Stimulated activated CD4-positive, alpha-beta T cell treated with anti-CD3 and anti-CD28 coated beads, Interleukin-4, amount 100 ng/mL, for 4 hours (primary cell): ENCODE measurements around the gene TBX5.
"Not testable (repeated sequence)": the region's sequence is repeated elsewhere in the genome, so short reads cannot be mapped to it uniquely, and the experiment has no call there.

Experiments
- DNase-seq, 2 experiments: peaks; one replicate each; pipeline ENCODE4 v3.0.0-alpha.2; 2020

Gene TBX5

DNA sequence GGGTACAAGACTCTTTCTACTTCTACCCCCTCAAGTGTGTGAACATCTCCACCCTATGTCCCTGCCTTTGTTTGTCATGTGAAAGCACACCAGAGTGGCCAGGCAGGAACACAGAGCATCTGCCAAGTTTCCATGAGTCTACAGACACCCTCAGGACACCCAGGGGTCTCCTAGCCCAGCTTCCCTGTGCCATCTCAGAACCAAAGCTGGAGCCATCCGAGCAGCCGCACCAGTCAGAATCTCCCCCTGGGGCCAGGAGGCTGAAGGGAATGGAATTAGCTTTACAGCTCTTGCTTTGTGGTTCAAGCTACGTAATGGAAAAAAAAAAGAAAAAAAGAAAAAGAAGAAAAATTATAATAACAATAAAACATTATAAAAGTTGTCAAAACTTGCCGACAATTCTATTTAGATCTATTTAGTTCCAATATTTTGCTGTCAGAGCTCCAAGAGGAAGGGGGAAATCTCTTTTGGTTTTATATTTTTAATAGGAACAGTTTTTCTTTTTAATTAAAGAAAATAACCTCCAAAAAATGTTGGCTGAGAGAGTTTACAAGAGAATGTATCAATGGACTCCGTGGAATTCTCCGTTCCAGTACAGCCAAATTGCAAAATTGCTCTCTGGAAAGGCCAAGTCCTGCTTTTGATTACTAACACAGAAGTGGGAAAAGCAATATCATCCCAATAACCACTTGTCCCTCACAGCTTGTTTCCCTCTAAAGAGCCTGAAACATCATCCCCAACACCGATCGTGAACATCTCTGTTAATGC is 37.1 kb downstream of the TBX5 start:
- DNase-seq: no peak

DNA sequence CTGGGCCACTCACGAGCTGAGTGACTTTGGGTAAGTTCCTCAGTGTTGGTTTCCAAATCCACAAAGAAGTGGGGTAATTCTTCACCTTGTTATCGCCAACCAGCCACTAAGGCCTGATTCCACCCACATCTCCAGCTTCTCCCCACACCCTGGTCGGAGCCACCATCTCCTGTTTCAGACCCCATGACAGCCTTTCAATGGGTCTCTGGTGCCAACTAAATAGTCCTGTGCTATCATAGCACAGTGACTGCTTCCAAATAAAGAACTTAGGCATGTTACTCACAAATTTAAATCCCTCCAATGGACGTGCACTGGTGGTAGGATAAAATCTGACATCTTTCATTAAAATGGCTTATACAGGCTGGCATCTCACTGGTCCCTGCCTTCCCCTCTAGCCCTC is 44.0 kb downstream of the TBX5 start:
- no peak for DNase-seq

DNA sequence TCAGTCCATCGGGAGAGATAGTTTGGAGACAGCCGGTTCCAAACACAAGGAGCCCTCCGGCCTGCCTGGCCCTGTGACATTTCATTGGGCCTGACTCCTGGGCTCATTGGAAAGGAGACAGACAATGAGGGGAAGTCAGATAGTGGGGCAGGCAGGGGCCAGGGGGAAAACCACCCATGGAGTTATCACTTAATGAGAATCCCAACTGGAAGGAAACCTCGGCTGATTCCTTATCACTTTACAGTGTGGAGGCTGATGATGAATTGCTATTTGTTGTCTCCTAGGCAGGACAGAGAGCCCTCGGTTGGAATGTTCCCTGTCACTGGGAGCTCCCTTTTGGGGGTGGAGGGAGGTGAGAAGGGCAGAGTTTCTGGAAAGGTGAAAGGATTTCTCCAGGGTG is 44.4 kb downstream of the TBX5 start:
- no peak for DNase-seq

DNA sequence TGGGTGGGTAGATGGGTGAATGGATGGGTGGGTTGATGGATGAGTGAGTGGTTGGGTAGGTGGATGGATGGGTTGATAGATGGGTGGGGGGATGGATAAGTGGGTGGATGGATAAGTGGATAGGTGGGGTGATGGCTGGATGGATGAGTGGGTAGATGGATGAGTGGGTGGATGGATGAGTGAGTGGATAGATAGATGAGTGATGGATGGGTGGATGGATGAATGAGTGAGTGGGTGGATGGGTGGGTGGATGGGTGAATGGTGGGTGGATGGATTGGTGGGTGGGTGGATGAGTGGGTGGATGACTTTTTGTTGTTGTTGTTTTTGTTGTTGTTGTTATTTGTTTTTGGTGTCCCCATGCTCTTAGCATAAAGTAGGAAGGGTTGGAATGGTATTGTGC is 45.5 kb downstream of the TBX5 start:
- no peak for DNase-seq

DNA sequence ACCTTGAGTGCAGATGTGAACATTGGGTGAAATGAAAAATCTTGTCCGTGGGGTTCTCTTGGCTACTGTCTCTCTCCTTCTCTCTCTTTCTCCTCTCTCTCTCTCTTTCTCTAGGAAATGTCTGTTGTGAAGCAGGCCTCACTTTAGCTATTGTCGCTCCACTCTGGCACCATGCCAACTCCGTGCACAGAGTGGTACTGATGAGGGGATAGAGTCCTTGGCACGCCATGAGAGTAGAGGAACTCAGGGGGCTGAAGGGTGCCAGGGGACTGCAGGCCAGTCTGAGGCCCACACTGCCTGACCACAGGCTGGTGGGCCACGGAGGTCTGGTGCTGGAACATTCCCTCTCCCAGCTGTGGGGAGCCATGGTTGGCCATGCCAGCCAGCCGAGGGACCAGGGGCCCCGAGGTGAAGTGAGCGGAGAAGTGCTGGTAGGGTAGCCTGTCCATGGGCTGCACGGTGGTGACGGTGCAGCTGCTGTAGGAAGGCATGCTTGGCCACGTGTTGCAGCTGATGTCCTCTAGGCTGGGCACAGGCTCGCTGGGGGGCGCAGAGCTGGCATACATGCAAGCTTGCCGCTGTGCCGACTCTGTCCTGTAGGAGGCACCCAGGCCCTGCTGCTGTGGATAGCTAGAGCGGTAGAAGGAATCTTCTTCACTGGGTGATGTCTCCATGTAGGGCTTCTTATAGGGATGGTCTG is 50.4 kb downstream of the TBX5 start:
- DNase-seq: no peak

DNA sequence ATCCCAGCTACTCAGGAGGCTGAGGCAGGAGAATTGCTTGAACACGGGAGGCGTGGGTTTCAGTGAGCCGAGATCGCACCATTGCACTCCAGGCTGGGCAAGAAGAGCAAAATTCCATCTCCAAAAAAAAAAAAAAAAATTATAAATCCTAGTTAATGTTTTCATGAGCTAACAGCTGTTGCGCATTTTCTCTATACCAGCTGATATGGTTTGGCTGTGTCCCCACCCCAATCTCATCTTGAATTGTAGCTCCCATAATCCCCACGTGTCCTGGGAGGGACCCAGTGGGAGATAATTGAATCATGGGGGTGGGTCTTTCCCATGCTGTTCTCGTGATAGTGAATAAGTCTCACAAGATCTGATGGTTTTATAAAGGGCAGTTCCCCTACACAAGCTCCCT is 56.7 kb downstream of the TBX5 start:
- DNase-seq: not testable (repeated sequence)

DNA sequence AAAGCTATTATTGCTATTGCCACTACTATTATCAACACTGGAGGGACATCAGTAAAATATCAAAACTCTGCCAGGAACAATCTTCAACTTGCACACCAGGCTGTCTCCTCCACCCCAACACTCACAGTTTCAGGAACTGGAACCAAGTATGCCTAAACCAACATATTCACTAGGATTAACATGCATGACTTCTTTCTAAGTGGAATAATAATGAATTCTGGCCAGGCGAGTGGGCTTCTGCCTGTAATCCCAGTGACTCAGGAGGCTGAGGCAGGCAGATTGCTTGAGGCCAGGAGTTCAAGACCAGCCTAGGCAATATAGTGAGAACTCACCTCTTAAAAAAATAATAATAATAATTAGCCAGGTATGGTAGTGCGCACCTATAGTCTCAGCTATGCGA is 58.1 kb downstream of the TBX5 start:
- DNase-seq: no peak

DNA sequence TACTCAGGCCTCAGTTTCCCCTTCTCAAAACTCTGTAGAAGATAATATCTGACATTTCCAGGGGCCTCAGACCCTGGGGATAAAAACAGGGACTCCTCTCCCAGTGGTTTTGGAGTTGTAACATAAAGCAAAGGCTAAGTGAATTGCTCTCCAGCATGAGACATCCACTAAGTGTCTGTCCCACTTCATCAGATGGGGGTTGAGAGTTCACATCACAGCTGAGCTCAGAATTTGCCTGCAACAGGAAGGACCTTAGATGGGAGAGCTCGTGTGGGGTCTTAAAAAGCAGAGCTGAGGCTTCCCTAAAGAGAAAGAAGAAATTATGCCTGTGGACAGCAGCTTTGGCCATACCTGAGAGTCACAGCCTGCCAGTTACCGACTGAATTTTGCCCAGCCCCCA is 61.1 kb downstream of the TBX5 start:
- no peak for DNase-seq

DNA sequence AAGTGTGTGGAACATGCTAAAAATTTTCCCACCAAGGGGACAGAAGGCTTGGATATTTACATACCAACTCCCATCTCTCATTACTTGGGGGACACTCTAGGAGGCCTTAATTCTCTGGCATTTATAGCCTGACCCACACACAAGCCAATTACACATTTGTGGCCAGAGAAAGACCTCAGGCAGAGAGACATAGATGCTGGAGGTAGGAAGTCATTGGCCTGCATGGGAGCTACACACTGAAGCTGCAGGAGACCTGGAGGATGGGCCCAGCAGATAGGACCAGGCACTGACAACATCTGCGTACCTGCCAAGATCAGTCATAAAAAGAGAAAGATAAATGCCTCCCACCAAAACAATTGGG is 61.7 kb downstream of the TBX5 start:
- DNase-seq: no peak

DNA sequence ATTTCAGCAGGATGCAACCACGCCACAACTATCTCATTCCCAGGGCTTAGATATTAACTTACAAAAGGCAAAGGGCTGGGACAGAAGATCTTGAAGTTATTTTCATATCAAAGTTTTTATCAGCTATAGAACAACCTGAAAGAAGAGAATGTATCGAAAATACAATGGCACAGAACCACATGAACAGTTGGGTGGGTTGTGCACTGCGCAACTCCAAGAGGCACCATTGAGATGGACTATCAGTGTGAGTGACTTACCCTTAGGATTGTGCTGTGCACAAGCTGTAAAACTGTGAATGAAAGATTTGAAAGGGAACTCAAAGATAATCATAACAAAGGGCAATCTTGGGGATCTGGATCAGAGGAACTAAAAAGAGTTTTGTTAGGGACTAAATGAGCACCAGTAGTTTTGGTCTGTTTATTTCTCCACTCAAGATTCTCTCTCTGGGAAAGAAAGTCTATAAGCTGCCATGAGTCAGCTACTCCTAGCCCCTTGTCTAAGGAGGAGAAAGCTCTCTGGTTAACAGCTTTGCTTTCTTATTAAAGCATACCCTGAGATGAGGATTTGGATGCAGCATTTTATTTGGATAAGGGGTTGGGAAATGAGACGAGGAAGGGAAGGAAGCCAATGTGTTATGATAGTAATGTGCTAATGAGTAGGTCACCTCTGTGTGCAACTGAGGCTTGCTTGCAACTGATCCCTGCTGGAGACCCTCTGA is 62.2 kb downstream of the TBX5 start:
- DNase-seq: no peak

DNA sequence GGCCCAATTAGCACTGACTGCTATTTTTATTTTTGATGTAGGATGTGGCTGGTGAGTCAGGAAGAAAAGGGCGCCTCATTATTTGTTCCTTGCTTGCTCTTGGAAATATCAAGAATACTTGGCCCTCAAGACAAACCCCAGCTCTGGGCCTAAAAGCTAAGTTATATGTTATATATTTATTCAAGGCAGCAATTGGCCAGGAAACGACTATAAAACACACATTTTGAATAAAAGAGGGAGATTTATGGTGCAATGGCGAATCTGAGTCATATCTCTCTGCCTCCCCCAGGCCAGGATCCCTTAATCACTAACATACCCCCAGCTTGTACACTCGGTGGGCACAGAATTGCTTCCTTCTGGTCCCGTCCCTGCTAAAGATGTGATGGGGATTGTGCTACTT is 63.3 kb downstream of the TBX5 start:
- DNase-seq: no peak

DNA sequence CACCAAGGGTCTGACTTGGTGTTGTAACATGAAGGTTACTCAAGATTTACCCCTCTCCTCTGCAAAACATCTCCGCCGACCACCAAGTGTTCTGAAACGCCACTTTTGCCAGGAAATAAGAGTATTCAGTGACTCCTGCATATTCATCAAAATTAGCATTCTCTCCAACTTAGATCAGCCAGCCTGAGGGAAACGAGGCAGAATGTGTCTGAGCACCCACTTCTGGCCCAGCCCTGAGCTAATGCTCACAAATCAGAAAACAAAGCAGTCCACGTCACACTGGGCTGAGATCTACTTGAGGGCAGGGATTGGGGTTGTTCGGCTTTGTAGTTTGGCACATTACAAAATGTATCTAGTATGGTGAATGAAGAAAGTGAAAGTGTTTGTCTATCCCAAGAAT is 64.3 kb downstream of the TBX5 start:
- no peak for DNase-seq

DNA sequence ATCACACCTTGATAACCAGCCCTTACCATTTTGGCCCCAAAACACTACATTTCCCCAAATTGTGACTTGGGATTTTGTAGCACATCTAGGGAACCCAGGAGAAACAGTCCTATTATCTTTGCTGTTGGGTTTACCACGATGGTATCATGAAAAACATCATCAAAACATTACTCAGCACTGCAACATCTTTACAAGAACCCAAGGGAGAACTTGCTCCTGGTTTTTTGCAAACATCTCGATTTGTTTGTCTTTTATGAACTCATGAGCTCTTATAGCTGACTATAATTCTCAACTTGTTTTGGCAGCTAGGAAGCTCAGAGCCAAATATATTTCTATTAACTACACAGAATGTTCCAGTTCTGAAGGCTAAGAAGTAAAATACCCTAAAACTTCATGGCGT is 65.7 kb downstream of the TBX5 start:
- DNase-seq: no peak

DNA sequence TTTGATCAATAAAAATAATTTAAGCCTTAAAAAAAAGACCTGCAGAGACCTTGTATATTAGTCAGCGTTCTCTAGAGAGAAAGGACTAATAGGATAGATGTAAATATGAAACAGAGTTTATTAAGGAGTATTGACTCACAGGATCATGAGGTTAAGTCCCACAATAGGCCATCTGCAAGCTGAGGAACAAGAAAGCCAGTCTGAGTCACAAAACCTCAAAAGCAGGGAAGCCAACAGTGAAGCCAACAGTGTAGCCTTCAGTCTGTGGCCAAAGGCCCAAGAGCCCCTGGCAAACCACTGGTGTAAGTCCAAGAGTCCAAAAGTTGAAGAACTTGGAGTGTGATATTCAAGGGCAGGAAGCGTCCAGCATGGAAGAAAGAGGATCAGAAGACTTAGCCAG is 66.3 kb downstream of the TBX5 start:
- no peak for DNase-seq

DNA sequence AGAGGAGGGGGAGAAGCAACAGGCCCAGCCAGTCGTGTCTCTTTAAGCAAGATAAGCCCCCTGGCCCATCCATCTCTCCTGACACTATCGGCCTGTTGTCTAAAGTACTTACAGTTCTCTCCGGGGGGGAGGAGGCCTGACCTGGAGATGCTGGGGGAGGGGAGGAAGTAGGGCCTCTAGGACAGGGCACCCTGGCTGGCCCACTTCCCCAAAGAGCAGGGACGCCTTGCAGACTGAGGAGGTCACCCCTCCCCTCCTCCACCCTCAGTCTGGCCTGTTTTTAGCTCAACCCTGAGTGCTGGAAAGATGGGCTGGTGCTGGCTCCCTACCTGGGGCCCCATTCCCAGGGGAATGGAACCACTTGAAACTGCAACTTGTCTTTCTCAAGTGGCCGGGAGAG is 70.3 kb downstream of the TBX5 start:
- DNase-seq: no peak

DNA sequence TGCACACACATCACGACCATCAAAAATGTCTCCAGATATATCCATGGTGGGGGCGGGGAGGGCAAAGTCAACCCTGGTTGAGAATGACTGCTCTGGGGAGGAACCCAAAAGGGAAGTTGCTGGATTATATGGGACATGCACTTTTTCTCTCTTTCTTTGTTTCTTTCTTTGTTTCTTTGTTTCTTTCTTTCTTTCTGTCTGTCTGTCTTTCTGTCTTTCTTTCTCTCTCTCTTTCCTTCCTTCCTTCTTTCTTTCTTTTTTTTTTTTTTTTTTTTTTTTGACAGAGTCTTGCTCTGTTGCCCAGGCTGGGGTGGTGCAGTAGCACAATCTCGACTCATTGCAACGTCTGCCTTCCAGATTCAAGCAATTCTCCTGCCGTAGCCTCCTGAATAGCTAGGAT is 71.5 kb downstream of the TBX5 start:
- no peak for DNase-seq

DNA sequence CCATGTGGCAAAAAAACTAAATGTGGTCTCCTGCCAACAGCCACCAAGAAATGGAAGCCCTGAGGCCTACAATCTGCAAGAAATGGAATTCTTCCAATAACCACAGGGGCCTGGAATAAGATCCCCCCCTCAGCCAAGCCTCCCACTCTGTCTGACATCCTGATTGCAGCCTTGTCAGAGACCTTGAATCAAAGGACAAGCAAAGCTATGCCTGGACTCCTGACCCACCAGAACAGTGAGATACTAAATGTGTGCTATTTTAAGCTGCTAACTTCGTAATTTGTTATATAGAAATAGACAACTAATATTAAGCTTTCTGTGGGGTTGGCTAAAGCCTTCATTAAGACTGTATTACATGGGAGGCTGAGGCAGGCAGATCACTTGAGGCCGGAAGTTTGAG is 77.7 kb downstream of the TBX5 start:
- DNase-seq: no peak

DNA sequence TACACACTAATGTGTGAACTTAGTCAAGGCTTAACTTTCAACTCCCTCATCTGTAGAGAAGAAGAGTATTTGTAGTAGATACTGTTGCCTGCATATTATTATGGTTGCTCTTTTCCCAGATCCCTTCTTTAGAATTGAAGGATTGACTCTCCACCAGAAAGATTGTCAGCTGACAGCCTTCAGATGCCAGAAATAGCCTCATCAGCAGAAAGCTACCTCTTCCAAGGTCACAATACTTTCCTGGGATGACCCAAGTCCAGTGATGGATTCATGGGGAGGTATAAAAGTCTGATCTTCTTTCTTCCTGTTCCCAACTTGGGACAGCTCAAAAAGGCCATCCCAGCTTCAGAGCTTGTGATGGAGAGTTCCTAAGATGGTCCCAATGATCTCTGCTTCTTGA is 78.2 kb downstream of the TBX5 start:
- DNase-seq: no peak

DNA sequence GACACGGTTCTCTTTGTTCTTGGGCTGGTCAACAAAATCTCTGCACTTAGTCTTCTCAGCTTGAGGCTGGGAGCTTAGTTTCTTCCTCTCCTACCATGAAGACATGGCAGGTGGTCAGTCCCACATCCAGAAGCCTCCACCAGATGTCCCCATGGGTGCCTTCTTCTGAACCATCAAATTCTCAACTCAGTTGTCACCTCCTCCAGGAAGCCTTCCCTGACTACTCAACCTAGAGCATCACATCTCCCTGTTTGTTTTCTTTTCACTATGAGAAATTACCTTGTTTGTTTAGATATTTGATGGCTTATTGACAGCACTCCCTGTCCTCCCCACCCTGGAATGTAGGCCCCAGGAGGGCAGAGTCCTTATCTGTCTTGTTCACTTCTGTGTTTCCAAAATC is 84.4 kb downstream of the TBX5 start:
- DNase-seq: no peak

DNA sequence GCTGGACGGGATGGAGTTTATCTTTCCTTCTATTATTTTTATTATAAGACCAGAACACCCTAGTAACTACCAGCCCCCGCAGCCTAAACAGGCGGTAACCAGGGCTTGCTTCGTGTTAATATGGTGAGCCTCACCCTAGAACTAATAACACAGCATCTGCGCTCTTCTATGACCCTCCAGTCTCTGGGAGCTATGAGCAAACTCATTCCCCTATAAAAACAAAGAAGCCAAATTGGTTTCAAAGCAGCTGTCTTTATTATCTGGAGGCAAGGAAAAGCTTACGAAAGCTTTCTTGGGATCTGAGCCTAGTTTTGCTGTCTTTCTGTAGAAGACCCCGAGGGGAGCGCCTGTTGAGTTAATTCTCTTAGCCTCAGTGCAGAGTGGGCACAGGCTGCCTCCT is 85.0 kb downstream of the TBX5 start:
- DNase-seq: no peak

DNA sequence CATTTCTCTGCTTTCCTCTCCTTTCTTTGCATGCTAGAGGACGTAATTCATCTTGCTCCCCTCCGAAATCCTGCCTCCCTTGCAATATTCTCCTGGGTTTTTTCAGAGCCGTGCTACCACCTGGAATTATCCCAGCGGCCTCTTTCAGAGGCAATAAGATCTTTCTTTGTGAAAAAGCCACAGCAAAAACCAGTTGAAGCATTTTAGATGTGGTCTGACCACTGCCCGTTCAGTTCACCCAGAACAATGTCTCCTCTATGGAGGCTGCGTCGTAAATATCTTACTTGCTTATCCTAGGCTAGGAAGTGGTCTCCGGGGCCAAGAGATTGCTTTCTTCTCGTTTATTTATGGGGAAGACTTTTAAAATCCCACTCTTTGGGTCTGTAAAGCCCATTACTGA is 85.8 kb downstream of the TBX5 start:
- no peak for DNase-seq

DNA sequence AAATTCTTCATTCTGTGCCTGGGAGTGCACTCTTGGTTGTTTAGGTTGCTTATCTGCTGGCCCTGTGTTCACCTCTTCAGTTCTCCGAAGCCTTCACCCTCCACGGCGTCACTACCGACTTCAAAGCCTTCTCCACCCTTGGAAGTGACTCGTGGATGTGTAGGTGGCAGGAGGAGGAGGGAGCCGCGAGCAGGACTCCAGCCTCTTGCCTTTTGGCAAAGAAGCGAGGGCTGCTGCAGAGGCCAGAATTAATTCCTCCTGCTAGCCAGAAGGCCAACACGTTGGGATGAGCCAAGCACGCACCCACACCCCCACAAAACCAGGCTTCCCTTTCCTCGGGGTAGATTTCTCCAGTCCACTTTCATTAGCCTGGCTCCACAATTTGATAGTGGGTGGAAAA is 86.5 kb downstream of the TBX5 start:
- no peak for DNase-seq

DNA sequence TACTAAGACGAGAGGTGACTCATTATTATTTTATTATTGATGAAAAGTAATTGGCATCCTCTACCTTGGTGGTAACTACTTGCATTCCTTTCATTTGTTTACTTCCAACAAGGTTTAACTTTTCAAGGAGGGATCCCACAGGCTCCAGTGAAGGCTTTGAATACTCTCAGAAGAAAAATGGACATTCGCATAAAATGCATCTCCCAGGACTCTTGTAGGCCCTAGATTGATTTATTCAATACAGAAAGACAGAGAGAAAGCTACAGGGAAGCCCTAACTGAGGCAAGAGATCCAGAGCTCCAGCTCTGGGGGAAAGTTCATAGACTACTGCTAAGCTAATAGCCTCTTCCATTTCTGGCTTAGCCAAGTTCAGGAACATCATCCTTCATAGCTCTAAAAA is 87.0 kb downstream of the TBX5 start:
- DNase-seq: no peak

DNA sequence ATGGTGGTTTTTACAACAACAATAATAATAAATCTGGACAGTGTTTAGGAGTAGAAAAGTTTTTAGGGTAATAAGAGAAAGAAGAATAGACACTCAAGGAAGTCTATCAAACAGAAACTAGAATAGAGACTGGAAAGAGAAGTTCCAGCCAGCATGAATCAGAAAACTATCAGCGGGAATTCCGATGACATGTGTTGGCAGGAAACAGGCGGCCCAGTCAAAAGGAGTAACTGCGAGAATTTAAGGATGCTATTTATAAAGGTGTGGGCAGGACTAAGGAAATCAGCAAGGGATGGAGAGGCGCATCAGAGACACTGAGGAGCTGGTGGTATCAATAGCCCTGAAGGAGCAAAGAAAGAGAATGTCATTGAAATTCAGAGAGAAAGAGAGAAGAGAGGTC is 89.9 kb downstream of the TBX5 start:
- no peak for DNase-seq
